Small intestine (tissue), 7 donors: ENCODE data around the gene DPEP2NB. TPM values are rescaled to one million over a fixed set of nuclear protein-coding genes. Genes with fewer than 3 reads are reported as not detected.
"Not testable (repeated sequence)": the region's sequence is repeated elsewhere in the genome, so short reads cannot be mapped to it uniquely, and the experiment has no call there.

Experiments
- DNase-seq, 2 donors: peaks; one replicate each; pipeline versions ENCODE4 v3.0.0 to v3.0.0-alpha.2; 2013
- FAIRE-seq: peaks from 2 replicates; lab custom pipeline; 2012; peaks lifted over from hg19 to GRCh38; lab: Jason Lieb, UNC
- H3K27ac ChIP-seq, 3 donors: one replicate each; pipeline ENCODE4 v1.5.1; 2013; ENCODE audit warnings: low read length in 2 of 3, mild to moderate bottlenecking in 2 of 3, control low read depth in 1 of 3, inconsistent platforms in 1 of 3, low read depth in 1 of 3, moderate library complexity in 1 of 3
- H3K27me3 ChIP-seq, 3 donors: one replicate each; pipeline ENCODE4 v1.6.1; 2013; ENCODE audit warnings: low read length in 3 of 3, inconsistent platforms in 1 of 3; ENCODE audit not compliant: control insufficient read depth in 3 of 3, insufficient read depth in 3 of 3
- H3K36me3 ChIP-seq, 3 donors: one replicate each; pipeline ENCODE4 v1.6.1; 2013; ENCODE audit warnings: low read length in 3 of 3, inconsistent platforms in 1 of 3, low read depth in 1 of 3, mild to moderate bottlenecking in 1 of 3, moderate library complexity in 1 of 3; ENCODE audit not compliant: control insufficient read depth in 3 of 3, insufficient read depth in 2 of 3
- H3K4me1 ChIP-seq, 3 donors: one replicate each; pipeline ENCODE4 v1.6.1; 2013; ENCODE audit warnings: low read length in 2 of 3, inconsistent platforms in 1 of 3, low read depth in 1 of 3, mild to moderate bottlenecking in 1 of 3, moderate library complexity in 1 of 3; ENCODE audit not compliant: control insufficient read depth in 3 of 3, insufficient read depth in 2 of 3
- H3K4me3 ChIP-seq, 3 donors: one replicate each; pipeline ENCODE4 v1.5.1; 2013; ENCODE audit warnings: low read length in 3 of 3, control low read depth in 1 of 3, inconsistent platforms in 1 of 3, low read depth in 1 of 3, mild to moderate bottlenecking in 1 of 3, moderate library complexity in 1 of 3
- H3K9me3 ChIP-seq, 2 donors: one replicate each; pipeline ENCODE4 v1.6.1; 2013; ENCODE audit warnings: low read depth in 1 of 2, low read length in 1 of 2; ENCODE audit not compliant: control insufficient read depth in 2 of 2, insufficient read depth in 1 of 2
- WGBS, 3 donors: extraction: QIAGEN DNeasy Blood & Tissue Kit; methylation state at CpG; one replicate each; pipeline ENCODE4 v1.1.7; 2013; 5-methylcytosine and 5-hydroxymethylcytosine counted together
- polyA plus RNA-seq, 4 donors: library from polyadenylated mRNA; stranded (reverse) in 3 of 4; unstranded in 1 of 4; fragments of 200-250 nt in 3 of 4; fragments of 120-200 nt in 1 of 4; gene quantifications; one replicate each; pipeline versions ENCODE4 v1.2.1 to v1.2.3, GENCODE V29; 2013
- donor health status: healthy with polysubstance abuse.
- donor health status: control.
- donor health status: control.
- donor health status: Bipolar disorder and iron deficiency.
- donor health status: healthy.

DPEP2NB gene
- polyA plus RNA-seq, 4 donors = not detected

GRCh38 chr16:67995423-67995822 is 20.3 kb downstream of the DPEP2NB start:
- Histone ChIP-seq H3K4me3 (no peak overlapping the region), H3K27me3 (peaks cover 0 to 2% (median 0%) of the 10 kb centered on the region in 3 donors), H3K27ac (no peak overlapping the region), H3K36me3 (no peaks in the 10 kb centered on the region), H3K4me1 (peaks cover 2 to 13% (median 4%) of the 10 kb centered on the region in 3 donors), H3K9me3 (no peaks in the 10 kb centered on the region)
- 43 to 65% (median 58%) methylated on average over 5 of the region's 5 CpGs for WGBS, 3 donors
- DNase-seq (no peak), FAIRE-seq (no peak)

DNA sequence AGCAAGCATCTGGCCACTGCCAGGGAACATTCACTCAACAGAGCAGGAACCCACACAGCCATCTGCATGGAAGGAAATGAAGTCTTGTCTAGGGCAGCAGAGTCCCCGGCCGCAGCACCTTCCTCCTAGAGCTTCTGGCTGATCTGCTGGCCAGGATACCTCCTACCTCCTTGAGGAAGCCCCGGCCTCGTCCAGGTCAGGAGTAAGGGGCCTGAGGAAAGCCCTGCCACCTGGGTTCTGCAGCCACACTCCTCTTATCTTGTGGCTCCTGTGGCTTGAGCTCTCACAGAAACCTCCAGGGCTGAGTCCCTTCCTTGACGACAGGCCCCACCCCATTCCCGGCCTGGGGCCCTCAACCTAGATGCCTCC is 21.7 kb downstream of the DPEP2NB start:
- FAIRE-seq, DNase-seq, H3K36me3 ChIP-seq, H3K9me3 ChIP-seq, H3K4me3 ChIP-seq, H3K27me3 ChIP-seq: not testable (repeated sequence)
- peaks cover 2 to 13% (median 4%) of the 10 kb centered on the region in 3 donors for H3K4me1 ChIP-seq
- 23 to 51% (median 40%) methylated on average over 4 to 6 of the region's 6 CpGs for WGBS, 3 donors
- H3K27ac ChIP-seq = peak overlapping the region in 1 of 3 donors; percentile 67

GRCh38 chr16:67993207-67994039 is 22.3 kb downstream of the DPEP2NB start:
- peak; percentile 68 to 87 for DNase-seq

GRCh38 chr16:67992661-67993206 is 23.0 kb downstream of the DPEP2NB start:
- Histone ChIP-seq H3K36me3 (no peaks in the 10 kb centered on the region), H3K4me1 (peaks cover 2 to 13% (median 4%) of the 10 kb centered on the region in 3 donors), H3K27me3 (no peaks in the 10 kb centered on the region), H3K27ac (no peak overlapping the region), H3K9me3 (no peaks in the 10 kb centered on the region), H3K4me3 (no peak overlapping the region)
- DNase-seq (no peak), FAIRE-seq (no peak)
- 67 to 71% (median 70%) methylated on average over 20 of the region's 20 CpGs for WGBS, 3 donors

More at GRCh38 chr16:67993207-67994039, 22.3 kb downstream of the DPEP2NB start:
- H3K27me3 ChIP-seq = no peaks in the 10 kb centered on the region
- peaks cover 2 to 13% (median 4%) of the 10 kb centered on the region in 3 donors for H3K4me1 ChIP-seq
- H3K36me3 ChIP-seq = no peaks in the 10 kb centered on the region
- peak overlapping the region; percentile 14 to 39 (median 29) for H3K4me3 ChIP-seq
- WGBS, 3 donors = 12 to 17% (median 14%) methylated on average over 30 to 39 of the region's 39 CpGs
- H3K27ac ChIP-seq = peak overlapping the region in 2 of 3 donors; percentile 33 to 67
- no peaks in the 10 kb centered on the region for H3K9me3 ChIP-seq
- no peak for FAIRE-seq

DNA sequence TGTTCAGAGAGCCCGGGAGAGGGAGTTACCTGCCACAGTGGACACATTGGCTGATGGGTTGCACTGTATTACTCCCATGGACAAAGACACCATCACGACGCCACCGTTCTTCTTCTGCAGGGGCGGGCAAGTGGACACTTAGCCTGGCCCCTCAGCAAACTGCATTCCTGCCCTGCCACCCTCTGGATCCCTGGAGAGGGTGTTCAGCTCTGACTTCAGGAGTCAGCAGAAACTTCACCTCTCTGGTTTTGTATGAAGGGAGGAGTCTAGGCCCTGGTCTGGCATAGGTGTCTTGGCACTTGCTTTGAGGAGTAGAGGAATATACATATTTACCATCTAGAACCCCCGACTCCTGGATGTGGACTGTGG is 25.7 kb downstream of the DPEP2NB start:
- no peaks in the 10 kb centered on the region for H3K27me3 ChIP-seq
- H3K36me3 ChIP-seq = no peaks in the 10 kb centered on the region
- H3K4me1 ChIP-seq = peaks cover 2 to 13% (median 4%) of the 10 kb centered on the region in 3 donors
- no peaks in the 10 kb centered on the region for H3K9me3 ChIP-seq
- no peak overlapping the region for H3K27ac ChIP-seq
- DNase-seq = no peak
- FAIRE-seq = no peak
- H3K4me3 ChIP-seq = no peak overlapping the region
- WGBS, 3 donors = 82 to 86% (median 83%) methylated on average over 6 of the region's 6 CpGs

- Histone ChIP-seq H3K9me3 (no peaks in the 10 kb centered on the region), H3K36me3 (no peaks in the 10 kb centered on the region), H3K4me3 (no peak overlapping the region), H3K27ac (no peak overlapping the region), H3K27me3 (no peaks in the 10 kb centered on the region), H3K4me1 (peaks cover 2 to 13% (median 4%) of the 10 kb centered on the region in 3 donors)
- no peak for DNase-seq
- 79 to 91% (median 80%) methylated on average over 8 of the region's 8 CpGs for WGBS, 3 donors
- no peak for FAIRE-seq
Observed at GRCh38 chr16:67989322-67990017, 26.2 kb downstream of the DPEP2NB start.

DNA sequence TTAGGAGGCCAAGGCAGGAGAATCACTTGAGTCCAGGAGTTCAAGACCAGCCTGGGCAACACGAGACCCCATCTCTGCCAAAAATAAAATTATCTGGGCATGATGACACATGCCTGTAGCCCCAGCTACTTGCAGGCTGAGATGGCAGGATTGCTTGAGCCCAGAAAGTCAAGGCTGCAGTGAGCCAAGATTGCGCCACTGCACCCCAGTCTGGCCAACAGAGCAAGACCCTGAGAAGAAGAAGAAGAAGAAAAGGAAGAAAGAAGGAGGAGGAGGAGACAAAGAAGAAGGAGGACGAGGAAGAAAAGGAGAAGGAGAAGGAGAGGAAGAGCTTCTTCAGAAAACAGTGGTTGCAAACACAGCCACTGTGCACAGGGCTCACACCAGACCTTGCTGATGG is 27.0 kb downstream of the DPEP2NB start:
- DNase-seq (no peak), FAIRE-seq (no peak)
- Histone ChIP-seq H3K27ac (no peak overlapping the region), H3K9me3 (no peaks in the 10 kb centered on the region), H3K4me1 (peaks cover 2 to 9% (median 3%) of the 10 kb centered on the region in 3 donors), H3K27me3 (no peaks in the 10 kb centered on the region), H3K36me3 (no peaks in the 10 kb centered on the region), H3K4me3 (no peak overlapping the region)
- 84 to 89% (median 85%) methylated on average over 3 of the region's 3 CpGs for WGBS, 3 donors

DNA sequence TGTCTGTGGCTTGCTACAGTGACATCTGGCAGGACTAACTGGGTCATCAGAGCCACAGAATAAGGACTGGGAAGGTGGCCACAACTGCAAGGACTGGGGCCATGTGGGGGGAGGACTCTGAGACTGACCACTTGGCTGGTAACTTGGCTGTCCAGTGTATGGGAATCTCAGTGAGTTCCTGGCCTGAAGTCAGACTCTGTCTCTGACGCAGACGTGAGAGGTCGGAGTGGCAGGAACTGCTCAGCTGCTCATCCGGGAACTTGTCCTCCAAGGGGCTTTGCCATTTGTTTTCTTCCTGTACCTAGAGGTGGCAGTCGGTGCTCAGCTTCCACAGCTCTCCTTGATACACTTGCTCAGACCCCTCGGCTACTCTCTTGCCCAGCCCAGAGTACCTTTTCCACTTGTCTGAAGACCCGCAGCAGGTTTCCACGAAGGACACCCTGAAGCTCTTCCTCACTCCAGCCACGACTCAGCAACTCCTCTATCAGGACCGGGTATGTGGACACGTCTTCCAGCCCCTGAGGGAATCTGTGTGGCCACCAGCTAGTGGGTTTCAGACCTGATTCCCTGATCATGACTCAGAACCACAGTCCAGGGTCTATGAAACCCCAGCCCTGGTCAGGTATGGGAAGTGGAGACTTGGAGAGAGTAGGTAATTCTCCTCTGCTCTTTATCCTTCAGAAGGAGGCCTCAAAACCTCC is 28.1 kb downstream of the DPEP2NB start:
- H3K36me3 ChIP-seq = no peaks in the 10 kb centered on the region
- peaks cover 0 to 3% (median 0%) of the 10 kb centered on the region in 3 donors for H3K27me3 ChIP-seq
- peak overlapping the region in 1 of 3 donors; percentile 63 for H3K27ac ChIP-seq
- DNase-seq (no peak), FAIRE-seq (no peak)
- H3K4me3 ChIP-seq = no peak overlapping the region
- no peaks in the 10 kb centered on the region for H3K9me3 ChIP-seq
- H3K4me1 ChIP-seq = no peaks in the 10 kb centered on the region
- WGBS, 3 donors = 70 to 79% (median 76%) methylated on average over 11 of the region's 11 CpGs
